Liver (tissue), 9 donors: Measurements from ENCODE around the gene OR2J1. TPM values are rescaled to one million over a fixed set of nuclear protein-coding genes. Genes with fewer than 3 reads are reported as not detected.

Experiments used
- DNase-seq: peaks from one replicate; pipeline ENCODE4 v3.0.0-alpha.2; 2017; ENCODE audit warnings: low spot score
- H3K27ac ChIP-seq, 2 donors: one replicate each; pipeline ENCODE4 v1.7.0; 2013; ENCODE audit warnings: inconsistent platforms in 2 of 2, low read length in 2 of 2, control low read depth in 1 of 2, low read depth in 1 of 2, mild to moderate bottlenecking in 1 of 2
- H3K27me3 ChIP-seq, 4 donors: one replicate each; pipeline versions ENCODE4 v1.6.1 to v1.7.0; 2013; ENCODE audit warnings: low read length in 3 of 4, inconsistent platforms in 1 of 4, mild to moderate bottlenecking in 1 of 4, moderate library complexity in 1 of 4; ENCODE audit not compliant: control insufficient read depth in 4 of 4, insufficient read depth in 4 of 4
- H3K36me3 ChIP-seq, 4 donors: one replicate each; pipeline versions ENCODE4 v1.6.1 to v1.7.0; 2013; ENCODE audit warnings: low read length in 3 of 4, mild to moderate bottlenecking in 3 of 4, low read depth in 1 of 4, moderate library complexity in 1 of 4; ENCODE audit not compliant: control insufficient read depth in 4 of 4, insufficient read depth in 3 of 4
- H3K4me1 ChIP-seq, 4 donors: one replicate each; pipeline versions ENCODE4 v1.6.1 to v1.7.0; 2013; ENCODE audit warnings: low read length in 3 of 4, mild to moderate bottlenecking in 3 of 4, moderate library complexity in 1 of 4; ENCODE audit not compliant: control insufficient read depth in 4 of 4, insufficient read depth in 4 of 4
- H3K4me3 ChIP-seq, 3 donors: one replicate each; pipeline versions ENCODE4 v1.6.1 to v1.7.0; 2013; ENCODE audit warnings: low read length in 3 of 3, control low read depth in 1 of 3, low read depth in 1 of 3, mild to moderate bottlenecking in 1 of 3
- H3K9ac ChIP-seq, 2 donors: one replicate each; pipeline ENCODE4 v1.7.0; 2013; ENCODE audit warnings: low read length in 2 of 2, mild to moderate bottlenecking in 2 of 2, moderate library complexity in 2 of 2, control low read depth in 1 of 2, low read depth in 1 of 2
- H3K9me3 ChIP-seq, 4 donors: one replicate each; pipeline versions ENCODE4 v1.6.1 to v1.7.0; 2013; ENCODE audit warnings: low read length in 3 of 4; ENCODE audit not compliant: control insufficient read depth in 4 of 4
- ATF3 ChIP-seq: IDR thresholded peaks from 2 replicates; pipeline ENCODE4 v1.6.1; 2016; ENCODE audit warnings: antibody characterized with exemption
- CTCF ChIP-seq: fragments of 150-350 bp; IDR thresholded peaks from 2 replicates; pipeline ENCODE4 v1.5.1; 2017; ENCODE audit warnings: improper control_type of control experiment, low read depth, low read length; ENCODE audit not compliant: missing input control
- EGR1 ChIP-seq, 2 donors: IDR thresholded peaks; 2 replicates each; pipeline ENCODE4 v1.6.1; 2016 to 2018; ENCODE audit warnings: antibody characterized with exemption in 2 of 2, low read depth in 2 of 2
- FOXA1 ChIP-seq: IDR thresholded peaks from 2 replicates; pipeline ENCODE4 v1.6.1; 2016; ENCODE audit warnings: antibody characterized with exemption
- FOXA2 ChIP-seq: IDR thresholded peaks from 2 replicates; pipeline ENCODE4 v1.6.1; 2016; ENCODE audit warnings: antibody characterized with exemption
- HNF4A ChIP-seq, 2 donors: conservative IDR thresholded peaks; 2 replicates each; pipeline ENCODE4 v1.6.1; 2016; ENCODE audit warnings: antibody characterized with exemption in 2 of 2, mild to moderate bottlenecking in 2 of 2
- HNF4G ChIP-seq: IDR thresholded peaks from 2 replicates; pipeline ENCODE4 v1.6.1; 2016; ENCODE audit warnings: antibody characterized with exemption
- JUND ChIP-seq, 2 donors: IDR thresholded peaks; 2 replicates each; pipeline ENCODE4 v1.6.1; 2016; ENCODE audit warnings: antibody characterized with exemption in 2 of 2
- MAX ChIP-seq: IDR thresholded peaks from 2 replicates; pipeline ENCODE4 v1.6.1; 2016; ENCODE audit warnings: antibody characterized with exemption
- NR2F2 ChIP-seq: IDR thresholded peaks from 2 replicates; pipeline ENCODE4 v1.6.1; 2016; ENCODE audit warnings: antibody characterized with exemption
- RAD21 ChIP-seq, 2 donors: IDR thresholded peaks; 2 replicates each; pipeline ENCODE4 v1.6.1; 2016; ENCODE audit warnings: antibody characterized with exemption in 2 of 2, mild to moderate bottlenecking in 2 of 2
- REST ChIP-seq: IDR thresholded peaks from 2 replicates; pipeline ENCODE4 v1.6.1; 2016; ENCODE audit warnings: antibody characterized with exemption, mild to moderate bottlenecking
- SP1 ChIP-seq: IDR thresholded peaks from 2 replicates; pipeline ENCODE4 v1.6.1; 2018; ENCODE audit warnings: antibody characterized with exemption, mild to moderate bottlenecking
- TAF1 ChIP-seq: conservative IDR thresholded peaks from 2 replicates; pipeline ENCODE4 v1.6.1; 2016; ENCODE audit warnings: antibody characterized with exemption, mild to moderate bottlenecking
- YY1 ChIP-seq: IDR thresholded peaks from 2 replicates; pipeline ENCODE4 v1.6.1; 2016; ENCODE audit warnings: antibody characterized with exemption, mild to moderate bottlenecking
- ZBTB33 ChIP-seq: IDR thresholded peaks from 2 replicates; pipeline ENCODE4 v1.6.1; 2016; ENCODE audit warnings: antibody characterized with exemption
- WGBS: extraction: QIAGEN DNeasy Blood & Tissue Kit; methylation state at CpG from one replicate; pipeline ENCODE4 v1.1.7; 2013; 5-methylcytosine and 5-hydroxymethylcytosine counted together
- polyA plus RNA-seq, 2 donors: library from polyadenylated mRNA; stranded (reverse) in 1 of 2; unstranded in 1 of 2; fragments of 200-250 nt in 1 of 2; fragments of >200 nt in 1 of 2; fragmentation: Nextera tagmentation in 1 of 2; extraction: Ambion mirVana in 1 of 2; gene quantifications; one replicate each; pipeline versions ENCODE4 v1.2.1 to v1.2.3, GENCODE V29; 2013 to 2015
- total RNA-seq, 2 donors: library from RNA; depleted of rRNA; stranded (reverse); fragments of >200 nt; gene quantifications; one replicate each; pipeline ENCODE4 v1.2.3, GENCODE V29; 2014
- donor health status: healthy.
- donor health status: healthy.
- donor health status: healthy.
- donor health status: healthy.
- donor health status: healthy.

OR2J1 gene
- total and polyA plus RNA-seq, 4 donors, result not detected

GRCh38 chr6:29071831-29072723, 27.2 kb upstream of the OR2J1 start:
- WGBS, result 32% methylated on average over 9 of the region's 9 CpGs
- DNase-seq, result no peak
- no peak for TF ChIP-seq EGR1 (IDR thresholded peaks at IDR 0.05; ENCODE audit: low read depth in 2 of 2)
- peak; percentile 64 for TF ChIP-seq CTCF
- TF ChIP-seq SP1, result no peak
- TF ChIP-seq HNF4A (conservative IDR thresholded peaks at IDR 0.05), result no peak
- no peak for TF ChIP-seq YY1
- no peak for TF ChIP-seq ZBTB33
- TF ChIP-seq NR2F2, result no peak
- no peak for TF ChIP-seq HNF4G
- TF ChIP-seq RAD21 (IDR thresholded peaks at IDR 0.05), result peak; percentile 55 to 82
- Histone ChIP-seq H3K9ac (no peak overlapping the region), H3K27ac (no peak overlapping the region), H3K27me3 (no peaks in the 10 kb centered on the region), H3K4me1 (no peaks in the 10 kb centered on the region), H3K9me3 (no peaks in the 10 kb centered on the region), H3K4me3 (no peak overlapping the region), H3K36me3 (no peaks in the 10 kb centered on the region)

GRCh38 chr6:29079203-29079602, 20.1 kb upstream of the OR2J1 start:
- TF ChIP-seq HNF4G, result no peak
- TF ChIP-seq HNF4A (conservative IDR thresholded peaks at IDR 0.05), result no peak
- TF ChIP-seq SP1, result no peak
- TF ChIP-seq TAF1, result no peak
- no peak for TF ChIP-seq RAD21 (IDR thresholded peaks at IDR 0.05)
- TF ChIP-seq FOXA1, result no peak

GRCh38 chr6:29081312-29081711, 18.0 kb upstream of the OR2J1 start:
- DNase-seq, result no peak
- Histone ChIP-seq H3K4me3 (no peak overlapping the region), H3K27me3 (no peaks in the 10 kb centered on the region)
- no peak for TF ChIP-seq YY1
- TF ChIP-seq JUND (IDR thresholded peaks at IDR 0.05), result no peak
- TF ChIP-seq NR2F2, result no peak
- no peak for TF ChIP-seq ATF3
- TF ChIP-seq ZBTB33, result no peak
- no peak for TF ChIP-seq MAX
- TF ChIP-seq FOXA2, result no peak
- no peak for TF ChIP-seq REST
- no peak for TF ChIP-seq HNF4G

More at GRCh38 chr6:29079203-29079602, 20.1 kb upstream of the OR2J1 start:
- Histone ChIP-seq H3K27me3 (no peaks in the 10 kb centered on the region), H3K27ac (no peak overlapping the region), H3K36me3 (no peaks in the 10 kb centered on the region), H3K9me3 (no peaks in the 10 kb centered on the region), H3K9ac (no peak overlapping the region), H3K4me3 (no peak overlapping the region), H3K4me1 (no peaks in the 10 kb centered on the region)
- 78% methylated on average over 1 of the region's 1 CpG for WGBS
- no peak for DNase-seq

More at GRCh38 chr6:29081312-29081711, 18.0 kb upstream of the OR2J1 start:
- Histone ChIP-seq H3K4me1 (no peaks in the 10 kb centered on the region), H3K9ac (no peak overlapping the region), H3K27ac (no peak overlapping the region), H3K36me3 (no peaks in the 10 kb centered on the region), H3K9me3 (no peaks in the 10 kb centered on the region)
